Measurements from ENCODE around the gene ZNF829.

Gene ZNF829

DNA sequence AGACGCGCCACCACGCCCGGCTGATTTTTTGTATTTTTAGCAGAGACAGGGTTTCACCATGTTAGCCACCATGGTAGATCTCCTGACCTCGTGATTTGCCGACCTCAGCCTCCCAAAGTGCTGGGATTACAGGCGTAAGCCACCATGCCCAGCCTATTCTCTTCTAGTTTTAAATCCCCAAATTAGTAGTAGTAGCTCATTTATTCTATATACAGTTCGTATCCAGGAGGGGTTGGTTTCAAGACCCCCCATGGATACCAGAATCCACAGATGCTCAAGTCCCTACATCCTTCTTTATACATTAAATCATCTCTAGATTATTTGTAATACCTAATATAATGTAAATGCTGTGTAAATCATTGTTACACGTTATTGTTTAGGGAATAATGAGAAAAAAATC is 2.0 kb upstream of the ZNF829 start:
- H3K4me3 ChIP-seq (ENCODE audit: low read depth, low read length): no peak overlapping the region
- DNase-seq (ENCODE audit: low read depth): no peak
- TF ChIP-seq, protein P1, sequence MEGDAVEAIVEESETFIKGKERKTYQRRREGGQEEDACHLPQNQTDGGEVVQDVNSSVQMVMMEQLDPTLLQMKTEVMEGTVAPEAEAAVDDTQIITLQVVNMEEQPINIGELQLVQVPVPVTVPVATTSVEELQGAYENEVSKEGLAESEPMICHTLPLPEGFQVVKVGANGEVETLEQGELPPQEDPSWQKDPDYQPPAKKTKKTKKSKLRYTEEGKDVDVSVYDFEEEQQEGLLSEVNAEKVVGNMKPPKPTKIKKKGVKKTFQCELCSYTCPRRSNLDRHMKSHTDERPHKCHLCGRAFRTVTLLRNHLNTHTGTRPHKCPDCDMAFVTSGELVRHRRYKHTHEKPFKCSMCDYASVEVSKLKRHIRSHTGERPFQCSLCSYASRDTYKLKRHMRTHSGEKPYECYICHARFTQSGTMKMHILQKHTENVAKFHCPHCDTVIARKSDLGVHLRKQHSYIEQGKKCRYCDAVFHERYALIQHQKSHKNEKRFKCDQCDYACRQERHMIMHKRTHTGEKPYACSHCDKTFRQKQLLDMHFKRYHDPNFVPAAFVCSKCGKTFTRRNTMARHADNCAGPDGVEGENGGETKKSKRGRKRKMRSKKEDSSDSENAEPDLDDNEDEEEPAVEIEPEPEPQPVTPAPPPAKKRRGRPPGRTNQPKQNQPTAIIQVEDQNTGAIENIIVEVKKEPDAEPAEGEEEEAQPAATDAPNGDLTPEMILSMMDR (IDR thresholded peaks at IDR 0.05; ENCODE audit: low read depth, low read length, missing control alignments): no peak

DNA sequence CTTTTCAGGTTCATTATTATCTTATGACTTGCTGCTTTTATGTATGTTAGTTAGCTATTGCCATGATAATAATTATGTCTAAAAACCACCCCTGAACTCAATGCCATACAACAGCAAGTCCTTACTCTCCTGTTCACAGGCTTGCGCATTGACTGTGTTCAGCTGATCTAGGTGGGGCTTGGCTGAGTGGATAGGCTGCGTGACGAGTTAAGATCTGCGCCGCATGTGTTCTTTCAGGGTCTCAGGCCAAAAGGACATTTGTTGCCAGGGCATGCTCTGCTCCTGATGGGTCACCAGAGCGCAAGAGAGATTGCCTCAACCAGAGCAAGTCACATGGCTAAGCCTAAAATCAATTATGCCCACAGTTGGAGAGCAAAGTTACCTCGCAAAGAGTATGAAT is 900 bp upstream of the ZNF829 start:
- TF ChIP-seq, protein P1 (IDR thresholded peaks at IDR 0.05; ENCODE audit: low read depth, low read length, missing control alignments): no peak
- DNase-seq (ENCODE audit: low read depth): no peak

DNA sequence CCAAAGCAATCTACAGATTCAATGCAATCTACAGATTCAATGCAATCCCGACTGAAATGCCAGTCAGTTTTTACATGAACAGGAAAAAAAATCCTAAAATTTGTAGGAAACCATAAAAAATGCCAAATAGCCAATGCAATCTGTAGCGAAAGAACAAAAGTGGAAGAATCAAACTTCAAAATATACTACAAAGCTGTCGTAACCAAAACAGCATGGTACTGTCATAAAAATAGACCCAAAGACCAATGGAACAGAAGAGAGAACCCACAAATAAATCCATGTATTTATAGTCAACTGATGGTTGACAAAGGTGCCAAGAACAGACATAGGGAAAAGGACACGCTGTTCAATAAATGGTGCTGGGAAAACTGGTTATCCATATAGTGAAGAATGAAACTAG is 17.7 kb downstream of the ZNF829 start:
- no peak overlapping the region for H3K4me3 ChIP-seq (ENCODE audit: low read depth, low read length)
- no peak for DNase-seq (ENCODE audit: low read depth)
- TF ChIP-seq, protein P1 (IDR thresholded peaks at IDR 0.05; ENCODE audit: low read depth, low read length, missing control alignments): no peak

More for the DNA sequence above, 900 bp upstream of the ZNF829 start:
- H3K4me3 ChIP-seq (ENCODE audit: low read depth, low read length): peak overlapping the region; percentile 52

DNA sequence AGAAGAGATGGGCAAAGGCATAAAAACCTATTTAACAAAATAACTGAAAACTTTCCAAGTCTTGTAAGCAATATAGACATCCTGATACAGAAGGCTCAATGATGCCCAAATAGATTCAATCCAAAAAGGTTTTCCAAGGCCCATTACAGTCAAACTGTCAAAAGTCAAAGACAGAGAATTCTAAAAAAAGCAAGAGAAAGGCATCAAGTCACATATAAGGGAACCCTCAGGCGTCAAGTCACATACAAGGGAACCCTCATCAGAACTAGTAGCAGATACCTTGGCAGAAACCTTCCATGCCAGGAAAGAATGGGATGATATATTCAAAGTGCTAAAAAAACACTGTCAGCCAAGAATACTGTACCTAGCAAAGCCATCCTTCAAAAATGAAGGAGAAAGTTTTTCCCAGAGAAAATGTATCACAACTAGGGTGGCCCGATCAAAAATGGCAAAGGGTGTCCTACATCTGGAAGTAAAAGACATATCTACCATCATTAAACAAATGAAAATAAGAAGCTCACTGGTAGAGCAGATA is 21.2 kb downstream of the ZNF829 start:
- H3K4me3 ChIP-seq (ENCODE audit: low read depth, low read length): no peak overlapping the region
- TF ChIP-seq, protein P1 (IDR thresholded peaks at IDR 0.05; ENCODE audit: low read depth, low read length, missing control alignments): no peak
- DNase-seq (ENCODE audit: low read depth): no peak

DNA sequence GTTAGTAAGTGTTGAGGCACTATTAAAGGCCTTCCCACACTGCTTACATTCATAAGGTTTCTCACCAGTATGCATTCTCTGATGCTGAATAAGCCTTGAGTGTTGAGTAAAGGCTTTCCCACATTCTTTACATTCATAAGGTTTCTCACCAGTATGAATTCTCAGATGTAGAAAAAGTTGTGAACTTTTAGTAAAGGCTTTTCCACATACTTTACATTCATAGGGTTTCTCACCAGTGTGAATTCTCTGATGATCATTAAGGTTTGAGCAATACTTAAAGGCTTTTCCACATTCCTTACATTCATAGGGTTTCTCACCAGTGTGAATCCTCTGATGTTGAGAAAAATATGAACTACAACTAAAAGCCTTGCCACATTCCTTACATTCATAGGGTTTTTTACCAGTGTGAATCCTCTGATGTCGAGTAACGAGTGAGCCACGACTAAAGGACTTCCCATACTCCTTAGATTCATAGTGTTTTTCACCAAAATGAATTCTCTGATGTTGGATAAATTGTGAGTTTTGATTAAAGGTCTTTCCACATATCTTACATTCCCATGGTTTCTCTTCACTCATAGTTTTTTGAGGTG is 24.2 kb downstream of the ZNF829 start:
- TF ChIP-seq, protein P1 (IDR thresholded peaks at IDR 0.05; ENCODE audit: low read depth, low read length, missing control alignments): no peak
- H3K4me3 ChIP-seq (ENCODE audit: low read depth, low read length): no peak overlapping the region
- no peak for DNase-seq (ENCODE audit: low read depth)

DNA sequence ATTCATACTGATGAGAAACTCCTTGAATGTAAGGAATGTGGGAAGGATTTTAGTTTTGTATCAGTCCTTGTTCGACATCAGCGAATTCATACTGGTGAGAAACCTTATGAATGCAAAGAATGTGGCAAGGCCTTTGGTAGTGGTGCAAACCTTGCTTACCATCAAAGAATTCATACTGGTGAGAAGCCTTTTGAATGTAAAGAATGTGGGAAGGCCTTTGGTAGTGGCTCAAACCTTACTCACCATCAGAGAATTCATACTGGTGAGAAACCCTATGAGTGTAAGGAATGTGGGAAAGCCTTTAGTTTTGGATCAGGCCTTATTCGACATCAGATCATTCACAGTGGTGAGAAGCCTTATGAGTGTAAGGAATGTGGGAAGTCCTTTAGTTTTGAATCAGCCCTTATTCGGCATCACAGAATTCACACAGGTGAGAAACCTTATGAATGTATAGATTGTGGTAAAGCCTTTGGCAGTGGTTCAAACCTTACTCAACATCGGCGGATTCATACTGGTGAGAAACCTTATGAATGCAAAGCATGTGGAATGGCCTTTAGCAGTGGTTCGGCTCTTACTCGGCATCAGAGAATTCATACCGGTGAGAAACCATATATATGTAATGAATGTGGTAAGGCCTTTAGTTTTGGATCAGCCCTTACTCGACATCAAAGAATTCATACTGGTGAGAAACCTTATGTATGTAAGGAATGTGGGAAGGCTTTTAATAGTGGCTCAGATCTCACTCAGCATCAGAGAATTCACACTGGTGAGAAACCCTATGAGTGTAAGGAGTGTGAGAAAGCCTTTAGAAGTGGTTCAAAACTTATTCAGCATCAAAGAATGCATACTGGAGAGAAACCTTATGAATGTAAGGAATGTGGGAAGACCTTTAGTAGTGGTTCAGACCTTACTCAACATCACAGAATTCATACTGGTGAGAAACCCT is 38.8 kb downstream of the ZNF829 start:
- H3K4me3 ChIP-seq (ENCODE audit: low read depth, low read length): no peak overlapping the region
- TF ChIP-seq, protein P1 (IDR thresholded peaks at IDR 0.05; ENCODE audit: low read depth, low read length, missing control alignments): no peak
- no peak for DNase-seq (ENCODE audit: low read depth)

Data from GM12864 (cell line).